Fibroblast of pulmonary artery (primary cell): Measurements from ENCODE around the gene PSG6.
A peak's percentile ranks its signal among the peaks of the same experiment; 100 is the strongest.
"Not testable (repeated sequence)": the region's sequence is repeated elsewhere in the genome, so short reads cannot be mapped to it uniquely, and the experiment has no call there.

Experiments
- DNase-seq: peaks from one replicate; pipeline ENCODE4 v3.0.0-alpha.2; 2010; ENCODE audit warnings: low read depth
- H3K4me3 ChIP-seq: replicated peaks from 2 replicates; pipeline ENCODE4 v1.5.1; 2011; ENCODE audit warnings: low read depth, mild to moderate bottlenecking, control low read depth, low read length, moderate library complexity
- CTCF ChIP-seq: IDR thresholded peaks from 2 replicates; pipeline ENCODE4 v1.5.1; 2011; ENCODE audit warnings: mild to moderate bottlenecking, control low read depth, low read length, inconsistent platforms; ENCODE audit errors: missing control alignments

Gene PSG6

GRCh38 chr19:42872608-42873007 is 45.1 kb downstream of the PSG6 start:
- peak; percentile 1 for TF ChIP-seq CTCF
- no peak for DNase-seq
- H3K4me3 ChIP-seq = no peak overlapping the region

GRCh38 chr19:42857544-42857867 is 60.2 kb downstream of the PSG6 start:
- no peak for TF ChIP-seq CTCF
- no peak overlapping the region for H3K4me3 ChIP-seq
- DNase-seq = no peak

GRCh38 chr19:42856866-42857543 is 60.7 kb downstream of the PSG6 start:
- H3K4me3 ChIP-seq = not testable (repeated sequence)
- DNase-seq = peak; percentile 22
- TF ChIP-seq CTCF = peak; percentile 63

- DNase-seq, H3K4me3 ChIP-seq: not testable (repeated sequence)
Observed at GRCh38 chr19:42854745-42855144, 62.9 kb downstream of the PSG6 start.

- H3K4me3 ChIP-seq, DNase-seq: not testable (repeated sequence)
Observed at GRCh38 chr19:42853231-42853630, 64.5 kb downstream of the PSG6 start.

- H3K4me3 ChIP-seq, DNase-seq: not testable (repeated sequence)
Observed at GRCh38 chr19:42852821-42853220, 64.9 kb downstream of the PSG6 start.
